NCI-H524 treated with DMSO at 0.1 percent for 48 hours (cell line): ENCODE results near the gene CHN2.

Experiments used
- DNase-seq: peaks from one replicate; lab custom pipeline; 2025; lab: John Stamatoyannopoulos, UW

Gene CHN2

DNA sequence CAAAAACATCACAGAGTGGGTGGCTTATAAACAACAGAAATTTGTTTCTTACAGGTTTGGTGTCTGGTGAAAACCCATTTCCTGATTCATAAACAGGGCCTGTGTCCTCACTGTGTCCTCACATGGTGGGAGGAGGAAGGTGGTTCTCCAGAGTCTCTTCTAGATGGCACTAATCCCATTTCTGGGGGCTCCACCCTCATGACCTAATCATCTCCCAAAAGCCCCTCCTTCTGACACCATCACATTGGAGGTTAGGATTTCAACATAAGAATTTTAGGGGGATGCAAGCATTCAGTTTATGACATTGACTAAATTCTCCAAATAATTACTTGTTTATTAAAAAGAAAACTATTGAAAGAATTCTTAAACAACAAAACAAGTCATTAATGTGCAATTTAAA is 116.0 kb downstream of the CHN2 start:
- no peak for DNase-seq

DNA sequence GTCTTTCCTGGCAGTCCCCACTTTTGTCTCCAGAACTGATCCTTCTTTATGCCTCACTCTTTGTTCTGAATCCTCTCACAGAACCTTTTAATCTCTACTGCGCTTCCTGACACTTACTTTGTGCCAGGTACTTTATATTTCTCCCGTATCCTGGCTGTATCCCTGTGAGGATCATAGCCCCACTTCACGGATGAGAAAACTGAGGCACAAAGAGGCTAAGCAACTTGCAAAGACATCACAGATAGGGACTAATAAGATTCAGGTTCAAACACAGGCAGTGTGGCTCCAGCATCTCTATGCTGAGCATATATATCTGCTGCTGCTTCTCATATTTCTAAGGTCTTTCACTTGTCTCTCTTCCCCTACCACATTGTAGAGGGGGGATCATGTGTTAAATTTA is 116.7 kb downstream of the CHN2 start:
- no peak for DNase-seq

DNA sequence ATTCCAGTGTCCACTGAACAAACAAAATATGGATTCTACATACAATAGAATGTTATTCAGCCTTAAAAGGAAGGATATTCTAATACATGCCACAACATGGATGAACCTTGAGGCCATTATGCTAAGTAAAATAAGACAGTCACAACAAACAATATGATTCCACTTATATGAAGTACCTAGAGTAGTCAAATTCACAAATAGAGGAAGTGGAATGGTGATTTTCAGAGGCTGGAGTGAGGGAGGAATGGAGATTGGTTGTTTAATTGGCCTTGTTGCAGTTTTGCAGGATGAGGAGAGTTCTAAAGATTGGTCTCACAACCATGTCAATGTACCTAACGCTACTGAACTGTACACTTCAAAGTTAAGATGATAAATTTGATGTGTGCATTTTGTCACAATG is 119.6 kb downstream of the CHN2 start:
- DNase-seq, result no peak

DNA sequence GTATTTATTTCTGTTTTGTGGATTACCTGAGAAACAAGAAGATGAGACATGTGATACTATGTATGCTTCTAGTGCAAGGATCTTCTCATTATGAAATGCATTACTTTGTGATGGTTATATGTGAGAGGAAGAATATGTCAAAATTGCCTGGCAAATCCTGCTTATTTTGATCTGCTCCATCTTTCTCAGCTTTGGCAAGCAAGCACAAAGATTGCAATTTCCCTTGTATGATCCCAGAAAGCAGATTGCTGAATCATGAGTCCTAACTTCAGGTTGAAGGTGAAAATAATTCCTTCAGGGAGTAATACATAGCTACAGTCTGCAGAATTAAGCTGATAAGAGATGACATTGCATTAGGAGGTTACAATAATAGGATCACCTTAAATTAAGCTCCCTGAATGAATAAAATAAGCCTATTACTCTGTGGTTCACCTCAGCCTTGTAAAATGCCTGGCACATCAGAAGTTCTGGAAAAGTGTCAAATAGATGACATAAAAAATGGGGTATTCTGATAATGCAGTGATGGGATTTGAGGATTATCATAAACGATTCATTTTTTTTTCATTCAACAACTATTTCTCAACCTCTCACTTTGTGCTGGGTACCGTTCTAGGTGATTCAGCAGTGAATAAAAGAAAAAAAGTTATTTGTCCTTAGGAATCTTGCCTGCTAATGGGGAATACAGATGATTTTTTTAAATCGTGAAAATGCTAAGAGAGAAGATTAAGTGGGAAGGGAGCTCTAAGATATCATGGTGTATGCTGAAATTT is 120.7 kb downstream of the CHN2 start:
- no peak for DNase-seq

DNA sequence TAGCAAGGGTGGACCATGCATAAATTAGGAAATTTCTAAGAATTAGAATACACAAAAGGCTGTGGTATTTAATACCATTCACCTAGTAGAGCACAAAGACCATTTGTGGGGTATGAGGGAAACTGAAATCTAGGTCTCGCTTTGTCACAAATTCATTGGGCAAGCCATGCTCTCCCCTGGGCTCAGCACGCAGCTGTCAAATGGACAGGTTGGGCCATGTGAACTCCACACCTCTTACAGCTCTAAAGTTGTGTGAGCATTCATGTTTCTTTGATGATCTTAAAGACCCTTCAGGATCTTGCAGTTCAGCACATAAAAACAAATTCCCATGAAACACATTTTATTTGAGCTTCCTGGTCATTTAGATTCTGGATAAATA is 121.3 kb downstream of the CHN2 start:
- no peak for DNase-seq

DNA sequence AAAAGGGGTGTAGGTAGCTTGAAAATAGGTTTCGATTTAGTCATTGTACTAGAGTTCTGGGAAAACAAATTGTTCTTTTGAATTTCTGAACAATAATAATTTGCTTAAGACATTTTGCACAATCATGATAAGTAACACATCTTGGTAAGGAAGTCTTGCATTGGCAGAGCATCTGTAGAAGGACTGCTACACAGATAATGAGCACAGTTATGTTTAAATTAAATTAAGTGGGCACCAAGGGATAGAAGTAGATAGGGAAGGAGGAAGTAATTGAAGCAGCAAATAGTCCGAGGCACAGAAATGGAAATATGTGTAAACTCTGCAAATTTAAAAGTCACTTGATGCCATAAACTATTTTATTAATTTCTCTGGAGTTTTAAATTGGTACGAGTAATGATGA is 122.4 kb downstream of the CHN2 start:
- no peak for DNase-seq

DNA sequence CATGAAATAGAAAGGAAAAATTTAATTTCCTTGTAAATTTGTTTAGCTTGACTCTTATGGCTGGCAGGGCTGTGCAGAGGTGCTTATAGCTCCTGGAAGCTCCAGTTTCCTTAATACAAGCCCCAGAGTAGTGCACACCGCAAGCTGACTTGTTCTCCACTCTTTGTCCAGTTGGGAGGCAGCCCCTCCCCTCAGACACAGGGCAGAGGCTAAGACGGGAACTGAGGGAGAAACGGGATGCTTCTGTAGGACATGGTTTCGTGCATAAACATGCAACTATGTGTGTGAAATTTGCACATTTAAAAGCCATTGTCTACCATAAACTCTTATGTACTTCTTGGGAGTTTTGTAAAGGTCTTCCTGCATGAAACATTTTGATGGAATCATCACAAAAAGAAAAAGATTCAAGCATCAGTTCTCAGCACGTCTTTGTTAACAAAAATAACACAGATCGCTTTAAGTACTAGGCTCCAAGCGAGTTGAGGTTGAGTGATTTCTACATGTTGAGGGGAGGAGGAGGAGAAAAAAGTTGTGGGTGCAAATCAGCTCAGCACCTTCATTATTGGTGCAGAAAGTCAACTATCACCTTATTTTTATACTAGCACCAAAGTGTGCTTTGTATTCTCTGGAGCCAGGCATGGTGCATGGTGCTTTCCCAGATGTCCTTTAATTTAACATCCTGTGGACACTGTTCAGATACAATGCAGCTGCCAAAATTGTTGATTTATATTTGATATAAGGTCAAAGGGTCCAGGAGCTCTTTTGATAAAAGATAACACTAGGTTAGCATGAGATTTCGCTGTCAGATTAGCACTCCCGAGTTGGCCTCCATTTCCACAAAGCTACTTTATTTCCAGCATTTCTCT is 124.5 kb downstream of the CHN2 start:
- DNase-seq, result no peak

DNA sequence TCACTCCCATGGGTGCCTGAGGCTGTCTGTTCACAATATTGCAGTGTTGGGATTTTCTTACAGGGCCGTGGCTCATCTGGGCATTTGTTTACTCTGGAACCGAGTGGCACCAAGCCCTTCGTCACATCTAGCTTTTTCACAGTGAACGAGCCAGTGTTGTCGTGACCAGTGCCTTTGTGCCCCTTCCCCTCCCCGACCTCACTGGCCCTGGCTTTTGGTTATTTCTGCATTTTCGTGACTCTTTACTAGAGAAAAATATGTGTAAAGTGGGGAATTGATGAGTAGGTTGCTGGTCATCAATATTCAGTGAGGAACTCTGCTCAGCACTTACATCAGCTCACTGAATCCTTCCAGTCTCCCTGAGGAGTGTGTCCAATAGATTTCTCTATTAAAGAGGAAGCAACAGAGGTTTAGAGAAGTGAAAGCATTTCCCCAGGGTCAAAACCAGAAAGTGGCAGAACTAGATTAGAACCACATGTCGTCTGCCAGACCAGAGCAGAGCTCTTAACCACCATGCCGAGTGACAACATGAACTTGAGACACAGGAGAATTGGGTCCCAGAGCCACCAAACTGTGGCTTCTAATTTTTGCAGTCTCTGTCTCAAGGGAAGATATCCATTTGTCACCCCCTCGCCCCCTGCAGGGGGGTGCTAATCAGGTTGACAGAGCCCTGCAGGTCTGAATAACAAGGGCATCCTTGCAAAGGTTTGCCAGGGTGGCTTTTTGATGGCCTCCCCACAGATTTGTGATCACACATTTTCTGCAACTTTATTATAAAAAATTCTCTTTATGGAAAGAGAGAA is 125.3 kb downstream of the CHN2 start:
- no peak for DNase-seq

DNA sequence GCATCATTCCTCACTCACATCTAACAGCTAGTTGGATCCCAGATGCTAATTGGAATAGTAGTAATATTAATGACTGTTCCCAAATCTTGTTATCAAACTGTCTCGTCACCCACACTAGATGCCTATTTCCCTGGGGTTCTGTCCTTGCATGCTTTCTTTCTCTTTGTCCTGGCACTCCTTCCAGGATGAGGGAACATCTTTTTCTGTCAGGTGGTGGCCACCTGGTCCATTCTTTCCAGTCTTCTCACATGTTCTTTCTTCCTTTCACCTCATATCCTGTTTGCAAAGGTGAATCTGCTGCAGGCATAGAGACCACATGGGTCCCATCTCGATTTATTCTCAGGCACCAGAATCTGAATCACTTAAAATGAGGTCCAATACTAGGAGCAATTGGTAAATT is 126.0 kb downstream of the CHN2 start:
- DNase-seq, result no peak

DNA sequence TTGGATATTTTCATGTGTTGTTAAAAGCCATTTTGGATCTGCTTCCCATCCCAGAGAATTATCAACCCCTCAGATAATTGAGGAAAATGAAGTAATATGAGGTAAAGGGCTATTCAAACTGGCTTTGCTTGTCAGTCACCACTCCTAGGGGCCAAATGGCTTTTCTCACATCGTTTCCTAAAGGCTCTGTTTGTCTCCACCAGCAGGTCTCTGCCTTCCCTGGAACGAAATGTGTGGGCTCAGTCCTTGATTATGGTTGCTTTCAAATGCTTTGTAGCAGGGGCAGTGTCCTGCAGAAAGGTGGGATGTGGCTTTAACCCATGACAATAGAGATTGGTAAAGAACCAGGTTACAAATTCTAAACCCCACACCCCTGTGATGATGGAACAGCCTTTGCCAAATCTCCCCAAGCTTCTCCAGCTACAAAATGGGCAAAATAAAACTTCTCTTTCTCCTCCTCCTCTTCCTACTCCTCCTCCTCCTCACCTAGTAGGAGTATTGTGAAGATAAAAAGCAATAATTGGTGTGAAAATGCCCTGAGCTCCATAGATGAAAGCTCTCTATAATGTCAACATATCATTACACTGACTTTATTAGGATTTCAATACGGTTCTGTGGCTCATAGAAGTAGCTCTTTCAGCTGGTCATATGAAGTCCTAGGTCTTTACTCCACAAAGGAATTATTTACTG is 127.6 kb downstream of the CHN2 start:
- DNase-seq, result no peak

DNA sequence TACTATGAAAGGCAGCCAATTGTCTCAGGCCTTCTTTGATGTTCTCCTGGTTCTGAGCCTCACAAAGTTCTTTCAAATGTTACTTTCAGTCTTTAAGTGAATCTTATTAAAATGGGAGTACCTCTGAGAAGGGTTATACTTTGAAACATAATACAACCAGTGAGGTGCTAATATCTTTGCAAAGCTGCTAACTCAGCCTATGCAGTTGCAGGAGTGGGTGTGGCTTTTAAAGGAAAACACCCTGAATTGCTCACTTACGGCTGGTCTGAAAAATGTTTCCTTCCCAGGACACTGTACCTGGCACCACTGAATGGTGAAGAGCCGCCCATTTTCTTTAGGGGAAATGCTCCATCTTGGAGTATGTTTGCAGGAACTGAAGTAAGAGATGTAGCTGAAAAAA is 130.9 kb downstream of the CHN2 start:
- DNase-seq, result no peak

DNA sequence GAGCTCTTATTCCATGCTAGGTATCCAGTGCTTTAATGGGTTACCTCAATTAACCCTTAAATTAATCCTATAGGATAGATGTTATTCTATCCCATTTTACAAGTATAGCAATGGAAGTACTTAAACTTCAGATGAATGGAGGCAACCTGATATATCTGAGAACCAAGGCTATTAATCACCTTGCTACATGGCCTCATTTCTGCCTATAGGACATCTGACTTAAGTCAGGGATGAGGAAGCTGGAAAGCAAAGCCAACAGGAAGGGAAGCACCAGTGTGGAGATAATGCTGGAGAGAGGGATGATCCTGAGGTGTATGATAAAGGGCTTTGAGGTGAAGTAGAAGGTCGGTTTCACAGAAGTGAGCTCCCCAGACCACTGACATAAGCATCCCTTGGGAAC is 132.3 kb downstream of the CHN2 start:
- no peak for DNase-seq

DNA sequence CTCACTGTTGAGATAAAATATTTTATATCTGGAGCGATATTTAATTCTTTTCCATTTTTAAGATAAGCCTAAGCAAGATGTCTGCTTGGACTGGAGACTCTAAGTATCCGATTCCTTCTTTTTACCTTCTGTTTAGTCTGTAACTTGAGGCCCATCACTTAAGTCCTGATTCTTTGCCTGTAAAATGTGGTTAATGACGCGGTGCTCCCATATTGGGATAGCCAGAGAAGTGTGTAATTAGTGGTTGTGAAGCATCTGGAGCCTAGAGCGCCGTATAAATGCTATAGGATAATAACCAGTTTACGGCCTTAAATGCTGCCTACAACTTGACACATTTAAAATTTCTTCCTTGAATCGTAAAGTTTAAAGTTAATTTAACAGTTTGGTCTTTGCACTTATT is 132.9 kb downstream of the CHN2 start:
- DNase-seq, result peak; percentile 87

DNA sequence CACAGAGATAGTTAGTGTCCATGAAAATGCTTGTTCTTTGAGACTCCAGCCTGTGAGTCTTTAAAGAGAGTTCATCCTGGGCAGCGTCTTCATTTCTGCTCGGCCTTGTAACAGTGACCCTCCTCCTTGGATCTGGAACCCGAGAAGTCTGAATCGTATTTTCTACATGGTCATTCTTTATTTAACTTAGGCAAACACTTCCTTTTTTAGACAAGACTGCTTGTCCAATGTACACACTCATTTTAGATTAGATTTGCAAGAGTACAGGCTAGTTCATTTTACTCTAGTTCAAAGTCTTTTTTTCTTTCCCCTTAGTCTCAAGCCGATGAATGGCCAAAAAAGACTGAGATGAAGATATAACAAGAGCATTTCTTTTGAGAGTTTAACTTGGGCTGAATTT is 133.5 kb downstream of the CHN2 start:
- no peak for DNase-seq

DNA sequence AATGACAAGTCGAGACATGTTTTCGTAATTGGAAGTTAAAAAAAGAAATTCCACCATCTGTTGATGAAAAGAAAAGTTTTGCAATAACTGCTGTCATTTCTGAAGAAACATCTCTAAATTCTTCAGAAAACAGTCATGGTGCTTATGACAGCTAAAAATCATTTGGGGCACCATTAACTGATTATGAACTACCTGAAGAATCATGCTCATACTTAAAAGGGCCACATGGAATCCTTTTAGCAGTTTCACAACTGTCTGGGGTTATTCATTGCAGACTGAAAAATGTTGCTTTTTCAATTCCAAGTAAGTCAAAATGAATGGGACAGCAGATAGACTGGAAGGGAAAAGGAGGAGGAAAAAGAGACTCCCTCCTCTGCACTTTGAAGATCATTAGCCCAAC is 134.2 kb downstream of the CHN2 start:
- no peak for DNase-seq

DNA sequence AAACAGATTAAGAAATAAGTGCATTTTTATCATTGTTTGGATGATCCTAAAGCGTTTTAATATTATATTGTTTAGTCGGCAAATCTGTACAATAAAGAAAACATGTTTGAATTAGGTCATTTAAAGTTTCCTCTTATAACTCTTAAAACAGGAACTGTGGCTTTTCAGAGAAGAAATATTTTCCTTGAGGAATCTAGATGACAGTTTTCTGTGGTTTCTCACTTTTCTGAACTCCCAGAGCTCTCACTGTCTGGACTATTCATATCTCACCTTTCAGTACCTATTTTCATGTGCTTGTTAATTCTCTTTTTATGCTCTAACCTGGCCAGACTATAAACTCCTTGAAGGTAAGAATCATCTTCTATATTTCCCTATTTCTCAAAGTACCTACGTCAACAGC is 135.1 kb downstream of the CHN2 start:
- DNase-seq, result no peak

DNA sequence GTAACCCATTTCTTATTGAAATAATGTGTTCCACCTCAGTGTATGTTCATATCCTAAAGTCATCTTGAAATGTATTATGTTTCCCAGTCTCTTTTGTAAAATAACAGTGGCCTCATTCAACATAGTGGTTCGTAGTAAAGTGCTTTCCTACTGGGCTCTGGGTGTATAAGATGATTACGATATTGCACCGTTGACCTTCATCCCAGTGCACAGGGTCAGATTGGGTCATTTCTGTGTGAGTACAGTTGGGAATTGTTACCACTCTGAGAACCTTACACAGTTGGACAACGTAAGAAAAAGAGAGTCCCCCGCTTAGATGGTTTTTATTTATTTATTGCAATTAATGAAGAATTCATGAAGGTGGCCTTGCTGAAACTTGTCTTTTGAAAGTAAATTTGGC is 135.6 kb downstream of the CHN2 start:
- DNase-seq, result no peak

DNA sequence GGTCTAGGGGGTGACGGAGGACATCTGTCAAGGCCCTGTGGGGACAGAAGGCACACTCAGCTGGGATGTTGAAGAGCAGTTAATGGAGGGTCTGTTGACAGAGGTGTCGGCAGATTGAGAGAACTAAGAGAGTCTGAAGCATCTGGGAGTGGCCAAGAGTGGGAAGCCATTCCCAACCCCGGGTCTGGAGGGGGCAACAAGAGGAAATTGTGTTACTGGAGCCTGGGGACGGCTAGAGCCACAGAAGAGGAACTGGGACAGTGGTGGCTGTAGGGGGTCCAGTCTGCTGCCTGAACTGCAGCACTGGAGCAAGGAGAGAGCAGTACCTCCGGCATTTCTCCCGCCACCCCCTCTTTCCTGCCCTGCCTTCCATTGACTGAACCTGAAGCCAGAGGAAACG is 136.6 kb downstream of the CHN2 start:
- peak; percentile 88 for DNase-seq

DNA sequence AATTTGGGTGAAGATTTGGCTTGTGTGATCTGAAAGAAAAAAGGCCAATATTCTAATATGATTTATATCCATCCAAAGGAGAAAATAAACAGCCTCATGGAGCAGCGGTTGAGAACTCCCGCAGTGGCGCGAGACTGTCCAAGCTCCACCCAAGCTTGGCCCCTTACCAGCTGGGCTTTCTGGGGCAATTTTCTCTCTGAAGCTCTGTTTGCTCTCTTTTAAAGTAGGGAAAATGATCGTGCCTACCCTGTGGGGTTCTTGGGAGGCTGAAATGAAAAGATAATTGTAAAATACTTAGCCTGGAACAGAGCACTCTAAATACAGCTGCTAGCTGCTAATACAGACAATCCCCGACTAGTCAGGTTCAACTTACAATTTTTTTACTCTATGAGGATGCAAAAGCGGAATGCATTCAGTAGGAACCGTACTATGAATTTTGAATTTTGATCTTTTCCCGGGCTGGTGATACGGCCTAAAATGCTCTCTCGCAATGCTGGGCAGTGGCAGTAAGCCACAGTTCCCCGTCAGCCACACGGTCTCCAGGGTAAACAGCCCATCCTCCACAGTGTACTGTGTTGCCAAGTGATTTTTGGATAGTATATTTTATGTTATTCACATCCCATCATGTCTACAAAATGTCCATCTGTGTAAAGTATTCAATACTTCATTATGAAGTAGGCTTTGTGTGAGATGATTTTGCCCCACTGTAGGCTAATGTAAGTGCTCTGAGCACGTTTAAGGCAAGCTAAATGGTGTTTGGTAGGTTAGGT is 137.7 kb downstream of the CHN2 start:
- DNase-seq, result no peak

DNA sequence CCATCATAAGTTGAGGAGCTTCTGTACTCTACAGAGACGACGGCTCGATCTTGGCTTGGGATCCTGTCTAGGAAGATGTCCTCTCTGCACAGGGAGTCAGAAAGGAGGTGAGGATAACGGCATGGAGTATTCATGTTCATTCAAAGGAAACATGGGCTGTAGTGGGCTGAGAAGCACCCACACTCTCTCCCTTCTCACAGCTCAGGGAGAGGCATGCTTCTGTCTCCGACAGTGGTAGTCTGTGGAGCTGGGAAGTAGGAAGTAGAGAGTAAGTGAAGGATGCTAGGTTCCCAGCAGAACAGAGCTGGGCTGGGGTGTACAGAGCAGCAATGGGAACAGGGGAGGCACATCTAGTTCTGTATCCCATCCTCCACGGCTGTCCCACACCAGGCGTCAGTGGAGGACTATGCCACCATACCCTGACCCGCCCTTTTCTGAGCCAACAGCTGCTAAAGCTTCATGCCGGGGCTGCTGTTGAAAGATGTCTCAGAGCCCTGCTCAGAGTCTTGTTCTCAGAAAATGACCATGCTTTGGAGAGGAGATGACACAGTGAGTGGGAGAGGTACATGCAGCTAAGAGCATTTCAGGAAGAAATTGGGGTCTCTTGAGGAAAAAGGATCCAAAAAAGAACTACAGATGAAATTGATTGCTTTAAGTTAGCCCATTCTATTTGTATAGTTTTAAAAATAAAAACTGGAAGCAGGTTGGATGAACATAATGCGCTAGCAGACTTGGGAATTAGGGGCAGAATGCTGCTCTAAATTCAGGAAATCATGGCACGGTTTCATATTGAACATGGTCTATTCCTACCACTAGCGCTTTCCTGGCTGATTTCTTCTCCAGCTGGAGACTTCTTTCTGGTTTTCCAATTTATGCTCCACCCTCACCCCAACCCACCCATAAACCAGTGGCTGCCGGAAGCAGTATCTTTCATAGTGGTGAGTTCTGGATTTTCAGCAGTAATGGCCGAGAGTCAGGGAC is 138.6 kb downstream of the CHN2 start:
- DNase-seq, result no peak
